AG04449 (cell line): ENCODE measurements around the gene NIN.

Source experiments
- CTCF ChIA-PET: fragments of 350-600 bp; formaldehyde crosslinking; extraction: SDS; loops from one replicate; lab custom pipeline; 2021; ENCODE audit warnings: antibody characterized with exemption; lab: Yijun Ruan, JAX
- POLR2A ChIA-PET: fragments of 400-600, 350-600 bp; formaldehyde crosslinking; extraction: SDS; loops from one replicate; lab custom pipeline; 2020; ENCODE audit warnings: antibody characterized with exemption, inconsistent platforms; lab: Yijun Ruan, JAX
- DNase-seq: peaks from one replicate; pipeline ENCODE4 v3.0.0-alpha.2; 2010; ENCODE audit warnings: low read depth, low spot score
- H3K4me3 ChIP-seq: 2 replicates; pipeline ENCODE4 v1.5.1; 2011; ENCODE audit warnings: low read depth, mild to moderate bottlenecking, control low read depth, low read length
- TF ChIP-seq, protein P1 (sequence below): IDR thresholded peaks from one replicate; pipeline ENCODE4 v1.5.1; 2011; ENCODE audit warnings: mild to moderate bottlenecking, moderate library complexity, low read length, control low read depth, inconsistent platforms; ENCODE audit not compliant: insufficient read depth; ENCODE audit errors: missing control alignments

NIN gene

DNA sequence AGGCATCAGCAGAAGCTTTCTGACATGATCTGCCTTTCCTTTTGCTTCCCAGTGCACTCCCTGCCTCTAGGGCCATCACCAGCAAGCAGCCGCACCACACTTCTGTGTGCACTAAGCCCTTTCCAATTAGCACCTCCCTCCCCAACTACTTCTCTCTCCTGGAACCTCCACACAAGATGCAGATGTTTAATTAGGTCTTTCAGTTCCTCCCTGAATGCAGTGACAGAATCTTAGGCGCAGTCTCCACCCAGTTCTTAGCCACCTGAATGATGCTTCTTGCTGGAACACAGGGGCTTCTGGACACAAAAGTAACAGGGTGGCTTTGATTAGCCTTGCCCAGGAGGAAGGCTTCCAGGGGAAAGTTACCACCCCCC, 32.9 kb downstream of the NIN start:
- H3K4me3 ChIP-seq, result no peak overlapping the region
- no peak for DNase-seq
- TF ChIP-seq, protein P1, sequence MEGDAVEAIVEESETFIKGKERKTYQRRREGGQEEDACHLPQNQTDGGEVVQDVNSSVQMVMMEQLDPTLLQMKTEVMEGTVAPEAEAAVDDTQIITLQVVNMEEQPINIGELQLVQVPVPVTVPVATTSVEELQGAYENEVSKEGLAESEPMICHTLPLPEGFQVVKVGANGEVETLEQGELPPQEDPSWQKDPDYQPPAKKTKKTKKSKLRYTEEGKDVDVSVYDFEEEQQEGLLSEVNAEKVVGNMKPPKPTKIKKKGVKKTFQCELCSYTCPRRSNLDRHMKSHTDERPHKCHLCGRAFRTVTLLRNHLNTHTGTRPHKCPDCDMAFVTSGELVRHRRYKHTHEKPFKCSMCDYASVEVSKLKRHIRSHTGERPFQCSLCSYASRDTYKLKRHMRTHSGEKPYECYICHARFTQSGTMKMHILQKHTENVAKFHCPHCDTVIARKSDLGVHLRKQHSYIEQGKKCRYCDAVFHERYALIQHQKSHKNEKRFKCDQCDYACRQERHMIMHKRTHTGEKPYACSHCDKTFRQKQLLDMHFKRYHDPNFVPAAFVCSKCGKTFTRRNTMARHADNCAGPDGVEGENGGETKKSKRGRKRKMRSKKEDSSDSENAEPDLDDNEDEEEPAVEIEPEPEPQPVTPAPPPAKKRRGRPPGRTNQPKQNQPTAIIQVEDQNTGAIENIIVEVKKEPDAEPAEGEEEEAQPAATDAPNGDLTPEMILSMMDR, result no peak
- CTCF ChIA-PET, result interaction anchor here (1.1 kb wide), 1 partner anchor 255 kb away, joined by 3 read pairs; no protein-coding TSS in a partner anchor
- POLR2A ChIA-PET, result no interaction called here

DNA sequence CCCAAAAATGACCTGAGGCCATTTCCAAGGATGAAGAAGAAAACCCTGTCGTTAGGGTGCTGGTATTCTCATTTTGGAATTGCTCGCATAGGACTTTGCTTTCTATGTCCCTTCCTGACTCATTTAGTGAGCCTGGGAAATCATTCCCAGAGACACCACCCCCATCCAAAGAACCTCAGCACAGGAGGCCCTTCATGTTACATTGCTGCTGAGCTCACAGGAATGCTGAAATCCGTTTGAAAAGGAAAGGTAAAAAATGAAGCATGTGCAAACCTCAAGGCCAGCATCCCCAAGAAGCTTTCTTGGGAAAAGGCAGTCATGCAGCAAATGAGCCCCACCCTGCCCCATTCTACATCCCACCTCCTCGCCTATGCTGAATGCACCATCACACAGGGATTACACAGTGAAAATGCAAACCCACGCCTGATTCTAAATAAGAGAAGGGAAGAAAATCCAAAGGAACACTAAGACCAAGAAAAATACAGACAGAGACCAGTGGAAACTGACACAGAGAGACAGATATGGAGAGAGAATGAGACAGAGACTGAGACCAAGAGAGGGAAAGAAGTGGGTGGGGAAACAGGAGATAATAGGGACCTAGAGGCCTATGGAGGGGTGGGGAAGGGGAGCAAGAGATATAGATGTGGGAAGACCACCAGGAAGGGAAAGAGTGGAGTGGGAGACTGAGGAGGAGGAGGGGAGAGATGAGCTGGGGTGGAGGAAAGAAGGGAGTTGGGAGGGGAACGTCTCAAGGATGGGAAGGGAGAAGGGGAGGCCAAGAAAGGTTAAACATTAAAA, 33.5 kb downstream of the NIN start:
- DNase-seq, result no peak
- H3K4me3 ChIP-seq, result no peak overlapping the region
- CTCF ChIA-PET, result interaction anchor here (1.0 to 14.4 kb wide), 4 partner anchors 11 to 254 kb away, joined by 3 to 189 read pairs (median 6); no protein-coding TSS in a partner anchor
- TF ChIP-seq, protein P1, result no peak
- POLR2A ChIA-PET, result no interaction called here

DNA sequence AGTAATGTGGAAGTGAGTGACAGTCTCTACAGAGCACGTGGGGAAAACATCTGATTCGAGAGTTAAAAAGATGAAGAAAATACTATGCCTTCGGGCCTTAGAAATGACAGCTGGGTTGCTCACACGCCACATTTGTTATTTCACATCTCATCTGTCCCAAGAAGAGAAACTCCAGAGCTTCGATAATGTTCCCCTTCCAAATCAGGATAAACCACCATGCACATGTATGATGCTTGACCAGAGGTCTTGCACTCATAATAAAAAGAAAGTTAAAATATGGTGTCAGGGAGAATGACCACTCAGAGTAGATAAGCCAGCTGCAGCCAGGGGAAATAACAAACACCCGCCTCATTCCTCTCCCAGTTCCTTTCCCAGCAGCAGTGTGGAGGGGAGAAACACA, 34.6 kb downstream of the NIN start:
- CTCF ChIA-PET, result interaction anchor here (0.7 to 14.4 kb wide), 5 partner anchors 10 to 195 kb away, joined by 3 to 189 read pairs (median 4); no protein-coding TSS in a partner anchor
- no peak for DNase-seq
- TF ChIP-seq, protein P1, result no peak
- POLR2A ChIA-PET, result no interaction called here
- H3K4me3 ChIP-seq, result no peak overlapping the region

DNA sequence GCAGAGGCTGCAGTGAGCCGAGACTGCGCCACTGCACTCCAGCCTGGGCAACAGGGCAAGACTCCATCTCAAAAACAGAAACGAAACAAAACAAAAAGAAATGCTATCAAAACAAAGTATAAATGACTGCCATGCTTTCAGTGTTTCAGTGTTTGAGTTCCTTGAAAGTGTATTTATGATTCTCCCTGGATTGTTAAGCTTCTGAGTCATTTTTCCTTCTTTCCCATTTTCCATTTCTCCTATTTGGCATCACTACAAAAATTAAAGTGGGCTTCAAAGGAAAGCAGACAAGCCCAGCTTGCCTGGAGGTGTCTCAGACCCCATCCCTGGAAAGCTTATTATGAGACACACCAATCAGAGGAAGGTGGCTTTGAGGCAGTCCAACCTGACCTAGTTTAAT, 35.1 kb downstream of the NIN start:
- DNase-seq, result no peak
- TF ChIP-seq, protein P1, result no peak
- ChIA-PET CTCF (interaction anchor here (0.7 to 14.4 kb wide), 4 partner anchors 10 to 195 kb away, joined by 3 to 189 read pairs (median 6); no protein-coding TSS in a partner anchor), POLR2A (no interaction called here)
- H3K4me3 ChIP-seq, result no peak overlapping the region

DNA sequence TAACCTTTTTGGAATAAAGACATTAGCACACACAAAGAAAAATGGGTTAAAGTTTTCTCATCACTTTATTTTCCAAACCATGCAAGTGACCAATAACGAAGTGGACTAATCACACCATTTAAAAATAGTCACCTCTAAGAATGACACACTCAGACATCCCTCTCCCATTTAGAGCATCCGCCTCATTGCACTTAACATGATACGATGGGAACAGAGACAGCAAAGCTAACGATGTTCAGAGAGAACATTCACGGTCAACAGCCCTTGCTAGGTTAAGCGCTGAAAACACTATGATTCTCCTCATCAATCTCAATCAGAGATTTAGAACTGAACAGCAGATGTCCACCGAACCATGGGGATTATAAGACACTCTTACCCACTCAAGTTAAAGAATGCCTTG, 35.8 kb downstream of the NIN start:
- TF ChIP-seq, protein P1, result no peak
- ChIA-PET CTCF (interaction anchor here (0.5 to 14.4 kb wide), 4 partner anchors 9 to 195 kb away, joined by 3 to 189 read pairs (median 6); no protein-coding TSS in a partner anchor), POLR2A (no interaction called here)
- H3K4me3 ChIP-seq, result no peak overlapping the region
- no peak for DNase-seq

DNA sequence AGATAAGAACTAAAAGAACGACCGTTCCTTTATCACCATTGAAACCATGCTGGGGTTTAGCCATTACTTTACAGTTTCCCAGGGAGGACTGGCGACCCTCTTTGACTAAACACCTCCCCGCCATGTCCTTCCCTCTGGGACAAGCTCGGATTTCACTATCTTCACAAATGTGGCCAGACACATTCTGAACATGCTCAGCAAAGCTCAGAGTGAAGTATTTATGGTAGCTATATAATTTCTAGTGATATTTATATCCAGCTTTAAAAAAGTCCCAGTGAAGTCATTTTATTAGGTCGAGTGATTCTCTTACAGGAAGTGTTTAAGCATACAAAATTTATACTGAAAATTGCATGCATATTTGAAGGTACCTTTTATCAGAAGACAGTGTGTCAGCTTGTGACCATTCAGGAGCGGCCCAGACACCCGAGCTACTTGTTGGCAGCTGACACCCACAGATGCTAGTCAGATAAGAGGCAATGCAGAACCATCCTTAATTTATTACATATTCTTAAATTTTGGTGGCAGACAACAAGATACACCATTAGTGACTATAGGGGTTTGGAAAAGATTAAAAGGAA, 36.8 kb downstream of the NIN start:
- H3K4me3 ChIP-seq, result no peak overlapping the region
- ChIA-PET CTCF (interaction anchor here (0.7 to 14.4 kb wide), 5 partner anchors 11 to 251 kb away, joined by 3 to 189 read pairs (median 4); no protein-coding TSS in a partner anchor), POLR2A (no interaction called here)
- DNase-seq, result no peak
- TF ChIP-seq, protein P1, result no peak
